Measurements from ENCODE around the gene GLS.

The GLS gene

DNA sequence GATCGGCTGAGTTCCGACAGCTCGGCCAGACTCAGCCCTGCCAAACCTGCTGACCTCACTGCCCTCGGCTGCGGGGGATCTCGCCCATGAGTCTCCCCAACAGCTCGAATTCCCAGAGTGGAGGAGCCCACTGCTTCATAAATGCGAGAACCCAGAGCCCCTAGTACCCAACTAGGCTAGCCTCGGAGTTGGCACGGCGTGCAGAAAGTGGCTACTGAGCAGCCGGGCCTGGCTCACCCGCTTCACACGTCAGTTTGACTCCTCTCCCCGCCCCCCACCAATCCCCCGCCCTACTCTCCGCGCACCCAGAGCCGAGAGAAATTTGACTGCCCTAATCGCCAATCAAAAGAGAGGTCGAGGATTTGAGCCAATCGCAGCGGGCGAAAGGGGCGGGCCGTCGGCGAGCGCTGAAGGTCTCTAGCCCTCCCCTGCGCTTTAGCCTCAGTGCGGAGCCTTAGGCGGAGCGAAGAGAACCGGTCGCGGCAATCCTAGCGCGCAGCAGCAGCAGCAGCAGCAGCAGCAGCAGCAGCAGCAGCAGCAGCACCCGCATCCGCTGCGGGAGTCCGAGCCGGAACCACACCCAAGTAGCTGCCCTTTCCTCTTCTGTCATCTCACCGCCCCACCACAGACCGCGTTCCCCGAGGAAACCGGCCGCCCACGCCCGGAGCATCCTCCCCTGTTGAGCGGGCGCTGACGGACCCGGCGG is at the start of gene GLS:
Gene GLS (plus strand): TSS at position 444 of the 706 bp plus-strand sequence. CDS start 264 bp downstream, outside the sequence.
- TF ChIP-seq EP300 (IDR thresholded peaks at IDR 0.05; ENCODE audit: borderline replicate concordance) (no peak), NFIC (IDR thresholded peaks at IDR 0.05) (peak; percentile 24; the same call in 1 of the 2 replicates), EGR1 (IDR thresholded peaks at IDR 0.05) (peak; percentile 67), TCF12 (IDR thresholded peaks at IDR 0.05; ENCODE audit: low read depth) (no peak), TEAD4 (IDR thresholded peaks at IDR 0.05) (no peak; the same call in 1 of the 2 replicates), ZBTB7A (IDR thresholded peaks at IDR 0.05; ENCODE audit: low read depth) (no peak), FOXM1 (IDR thresholded peaks at IDR 0.05; ENCODE audit: borderline replicate concordance, low read depth) (no peak), CREB1 (IDR thresholded peaks at IDR 0.05; ENCODE audit: low read depth) (no peak; the same call in 1 of the 2 replicates), RAD21 (IDR thresholded peaks at IDR 0.05; ENCODE audit: low read depth) (no peak), TAF1 (IDR thresholded peaks at IDR 0.05; ENCODE audit: low read depth) (peak; percentile 90)
- TF ChIP-seq, protein P1, sequence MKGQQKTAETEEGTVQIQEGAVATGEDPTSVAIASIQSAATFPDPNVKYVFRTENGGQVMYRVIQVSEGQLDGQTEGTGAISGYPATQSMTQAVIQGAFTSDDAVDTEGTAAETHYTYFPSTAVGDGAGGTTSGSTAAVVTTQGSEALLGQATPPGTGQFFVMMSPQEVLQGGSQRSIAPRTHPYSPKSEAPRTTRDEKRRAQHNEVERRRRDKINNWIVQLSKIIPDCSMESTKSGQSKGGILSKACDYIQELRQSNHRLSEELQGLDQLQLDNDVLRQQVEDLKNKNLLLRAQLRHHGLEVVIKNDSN (IDR thresholded peaks at IDR 0.05): no peak
- TF ChIP-seq, protein P2, sequence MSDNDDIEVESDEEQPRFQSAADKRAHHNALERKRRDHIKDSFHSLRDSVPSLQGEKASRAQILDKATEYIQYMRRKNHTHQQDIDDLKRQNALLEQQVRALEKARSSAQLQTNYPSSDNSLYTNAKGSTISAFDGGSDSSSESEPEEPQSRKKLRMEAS (IDR thresholded peaks at IDR 0.05): peak; percentile 38; the same call in 1 of the 2 replicates

DNA sequence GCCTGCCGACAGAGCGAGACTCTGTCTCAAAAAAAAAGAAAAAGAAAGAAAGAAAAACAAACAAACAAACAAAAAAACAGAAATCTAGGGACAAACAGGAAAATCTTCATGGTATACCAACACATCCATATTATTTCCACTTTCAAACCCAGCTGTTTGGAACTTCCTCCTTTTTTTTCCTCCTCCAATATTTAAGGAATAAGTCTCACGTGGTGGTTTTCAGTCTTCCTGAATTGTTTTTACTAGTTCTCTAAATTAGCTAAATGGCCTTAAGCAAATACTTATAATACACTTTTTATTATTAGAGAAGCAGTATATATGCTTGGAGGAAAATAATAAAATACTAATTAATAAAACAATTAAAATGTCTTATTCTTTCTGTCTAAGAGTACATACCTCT is 48.7 kb upstream of the GLS start:
- TF ChIP-seq TEAD4 (IDR thresholded peaks at IDR 0.05) (no peak), FOXM1 (IDR thresholded peaks at IDR 0.05; ENCODE audit: borderline replicate concordance, low read depth) (no peak), EGR1 (IDR thresholded peaks at IDR 0.05) (no peak), YY1 (IDR thresholded peaks at IDR 0.05; ENCODE audit: low read depth) (no peak), ZBTB7A (IDR thresholded peaks at IDR 0.05; ENCODE audit: low read depth) (no peak), RAD21 (IDR thresholded peaks at IDR 0.05; ENCODE audit: low read depth) (no peak), TAF1 (IDR thresholded peaks at IDR 0.05; ENCODE audit: low read depth) (no peak), CEBPB (IDR thresholded peaks at IDR 0.05) (no peak)
- TF ChIP-seq, protein P1 (IDR thresholded peaks at IDR 0.05): no peak
- TF ChIP-seq, protein P3, sequence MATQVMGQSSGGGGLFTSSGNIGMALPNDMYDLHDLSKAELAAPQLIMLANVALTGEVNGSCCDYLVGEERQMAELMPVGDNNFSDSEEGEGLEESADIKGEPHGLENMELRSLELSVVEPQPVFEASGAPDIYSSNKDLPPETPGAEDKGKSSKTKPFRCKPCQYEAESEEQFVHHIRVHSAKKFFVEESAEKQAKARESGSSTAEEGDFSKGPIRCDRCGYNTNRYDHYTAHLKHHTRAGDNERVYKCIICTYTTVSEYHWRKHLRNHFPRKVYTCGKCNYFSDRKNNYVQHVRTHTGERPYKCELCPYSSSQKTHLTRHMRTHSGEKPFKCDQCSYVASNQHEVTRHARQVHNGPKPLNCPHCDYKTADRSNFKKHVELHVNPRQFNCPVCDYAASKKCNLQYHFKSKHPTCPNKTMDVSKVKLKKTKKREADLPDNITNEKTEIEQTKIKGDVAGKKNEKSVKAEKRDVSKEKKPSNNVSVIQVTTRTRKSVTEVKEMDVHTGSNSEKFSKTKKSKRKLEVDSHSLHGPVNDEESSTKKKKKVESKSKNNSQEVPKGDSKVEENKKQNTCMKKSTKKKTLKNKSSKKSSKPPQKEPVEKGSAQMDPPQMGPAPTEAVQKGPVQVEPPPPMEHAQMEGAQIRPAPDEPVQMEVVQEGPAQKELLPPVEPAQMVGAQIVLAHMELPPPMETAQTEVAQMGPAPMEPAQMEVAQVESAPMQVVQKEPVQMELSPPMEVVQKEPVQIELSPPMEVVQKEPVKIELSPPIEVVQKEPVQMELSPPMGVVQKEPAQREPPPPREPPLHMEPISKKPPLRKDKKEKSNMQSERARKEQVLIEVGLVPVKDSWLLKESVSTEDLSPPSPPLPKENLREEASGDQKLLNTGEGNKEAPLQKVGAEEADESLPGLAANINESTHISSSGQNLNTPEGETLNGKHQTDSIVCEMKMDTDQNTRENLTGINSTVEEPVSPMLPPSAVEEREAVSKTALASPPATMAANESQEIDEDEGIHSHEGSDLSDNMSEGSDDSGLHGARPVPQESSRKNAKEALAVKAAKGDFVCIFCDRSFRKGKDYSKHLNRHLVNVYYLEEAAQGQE (IDR thresholded peaks at IDR 0.05; ENCODE audit: low read depth): no peak

DNA sequence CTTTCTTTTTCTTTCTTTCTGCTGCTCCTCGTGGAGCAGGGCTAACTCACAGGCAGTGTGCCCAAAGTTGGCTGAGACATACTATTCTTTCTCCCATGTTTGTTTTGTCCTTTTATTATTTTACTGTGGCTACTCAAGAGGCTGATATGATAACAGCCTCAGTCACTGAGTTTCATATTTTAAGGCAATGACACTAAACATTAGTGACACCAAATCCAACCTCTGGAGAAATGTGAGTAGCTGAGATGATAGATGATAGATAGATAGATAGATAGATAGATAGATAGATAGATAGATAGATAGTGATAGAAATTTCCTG is 45.8 kb upstream of the GLS start:
- TF ChIP-seq NFIC (IDR thresholded peaks at IDR 0.05) (no peak), RAD21 (IDR thresholded peaks at IDR 0.05; ENCODE audit: low read depth) (no peak), ZBTB7A (IDR thresholded peaks at IDR 0.05; ENCODE audit: low read depth) (no peak), TCF12 (IDR thresholded peaks at IDR 0.05; ENCODE audit: low read depth) (no peak)

DNA sequence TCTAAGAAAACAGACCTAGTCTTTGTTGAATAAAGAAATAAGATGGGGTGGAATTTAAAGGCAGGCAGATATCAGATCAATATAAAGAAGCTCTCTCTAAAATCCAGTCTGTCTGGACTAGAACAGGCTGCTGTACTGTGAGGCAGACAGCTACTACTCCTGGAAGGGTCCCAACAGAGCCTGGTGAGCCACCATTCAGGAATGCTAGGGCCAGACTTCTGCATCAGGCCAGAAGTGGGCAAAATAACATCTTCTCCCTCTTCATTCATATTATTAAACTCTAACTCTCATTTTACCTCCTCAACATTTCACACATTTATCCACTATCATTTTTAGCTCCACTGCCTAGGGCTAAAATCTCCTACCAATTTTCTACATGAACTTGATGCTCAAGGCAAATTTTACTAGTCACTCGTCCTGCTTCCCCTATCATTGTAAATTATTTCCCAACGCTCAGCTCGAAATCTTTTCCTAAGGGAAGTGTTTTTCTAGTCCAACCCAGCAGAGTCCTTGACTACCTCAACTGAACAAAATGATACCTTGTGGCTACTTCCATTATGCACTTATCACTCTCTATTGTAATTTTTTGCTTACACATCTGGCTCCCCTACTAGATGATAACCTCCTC is 45.2 kb upstream of the GLS start:
- TF ChIP-seq FOXM1 (IDR thresholded peaks at IDR 0.05; ENCODE audit: borderline replicate concordance, low read depth): no peak
- TF ChIP-seq, protein P1 (IDR thresholded peaks at IDR 0.05): no peak
- TF ChIP-seq RAD21 (IDR thresholded peaks at IDR 0.05; ENCODE audit: low read depth): no peak
- TF ChIP-seq EGR1 (IDR thresholded peaks at IDR 0.05): no peak
- TF ChIP-seq ZBTB7A (IDR thresholded peaks at IDR 0.05; ENCODE audit: low read depth): no peak
- TF ChIP-seq TEAD4 (IDR thresholded peaks at IDR 0.05): peak; percentile 49; the same call in 1 of the 2 replicates
- no peak for TF ChIP-seq TCF12 (IDR thresholded peaks at IDR 0.05; ENCODE audit: low read depth)

DNA sequence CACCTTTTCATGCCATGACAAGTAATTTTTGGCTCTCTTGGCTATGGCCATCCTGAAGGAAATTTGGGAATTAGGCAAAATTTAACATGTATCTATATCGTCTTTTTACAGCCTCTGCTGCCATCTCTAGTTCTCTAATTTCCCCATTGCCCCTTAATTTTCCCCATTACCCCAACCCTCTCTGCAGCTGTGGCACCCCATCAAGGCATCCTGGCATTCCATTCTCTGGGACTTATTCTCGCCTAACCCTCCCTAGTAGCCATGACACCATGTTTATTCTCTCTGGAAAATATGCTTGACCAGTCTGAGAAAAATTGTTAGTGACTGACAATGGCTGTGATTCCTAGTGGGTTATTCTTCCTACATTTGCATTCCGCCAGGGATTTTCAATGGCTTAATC is 43.9 kb upstream of the GLS start:
- TF ChIP-seq NFIC (IDR thresholded peaks at IDR 0.05): no peak
- TF ChIP-seq, protein P3 (IDR thresholded peaks at IDR 0.05; ENCODE audit: low read depth): no peak
- TF ChIP-seq EP300 (IDR thresholded peaks at IDR 0.05; ENCODE audit: borderline replicate concordance): no peak
- no peak for TF ChIP-seq EGR1 (IDR thresholded peaks at IDR 0.05)
- TF ChIP-seq TEAD4 (IDR thresholded peaks at IDR 0.05): no peak
- no peak for TF ChIP-seq TAF1 (IDR thresholded peaks at IDR 0.05; ENCODE audit: low read depth)
- TF ChIP-seq YY1 (IDR thresholded peaks at IDR 0.05; ENCODE audit: low read depth): no peak
- TF ChIP-seq, protein P2 (IDR thresholded peaks at IDR 0.05): no peak

All from Ishikawa (cell line).